Measurements from ENCODE around the gene ZNF223. TPM values are rescaled to one million over a fixed set of nuclear protein-coding genes. Genes with fewer than 3 reads are reported as not detected.
A peak's percentile ranks its signal among the peaks of the same experiment; 100 is the strongest.

ZNF223 gene
- total and polyA plus RNA-seq, 10 of the 15 experiments (the other 5 are each of a cell fraction or from before 2014, with no cell fraction given): 0.05 to 3.7 (median 0.14) TPM; not detected in 4

DNA sequence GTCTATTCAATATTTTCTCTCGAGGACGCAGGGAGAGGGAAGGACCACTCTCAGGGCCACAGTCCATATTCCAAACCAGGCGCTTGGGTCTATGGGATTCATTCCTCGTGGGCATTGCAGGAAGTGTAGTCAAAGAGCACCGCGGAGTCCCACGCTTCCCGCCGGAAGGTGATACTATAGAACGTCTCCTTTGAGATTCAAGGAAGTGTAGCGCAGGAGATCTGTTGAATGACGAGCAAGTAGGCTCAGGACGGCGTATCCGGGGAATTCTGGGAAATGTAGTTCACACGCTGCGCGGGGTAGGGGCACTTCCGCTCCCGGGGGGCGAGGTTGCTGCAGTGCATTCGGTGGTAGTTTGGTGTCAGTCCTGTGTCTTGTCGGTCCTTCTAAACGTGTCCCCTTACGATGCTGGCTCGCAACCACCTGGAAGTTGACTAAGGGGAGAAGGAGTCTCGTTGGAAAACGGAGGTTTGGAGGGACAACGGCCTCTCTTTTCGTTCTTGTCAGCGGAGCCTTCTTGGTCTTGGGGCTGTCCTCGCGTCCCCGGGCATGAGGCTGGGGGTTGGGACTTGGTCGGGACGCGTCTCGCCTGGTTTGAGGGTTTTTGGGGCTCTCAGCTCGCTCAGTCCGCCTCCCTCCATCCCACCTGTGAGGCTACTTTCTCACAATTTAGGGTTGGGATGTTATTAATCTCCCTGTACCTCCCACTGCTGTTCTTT, 20.1 kb downstream of the ZNF223 start, which contains the start of gene ZNF284 (continued):
- peak; percentile 44; the same call in 1 of the 2 replicates for TF ChIP-seq SIN3A (IDR thresholded peaks at IDR 0.05; ENCODE audit: low read depth, low read length)
- no peak for TF ChIP-seq CEBPZ (IDR thresholded peaks at IDR 0.05; ENCODE audit: low read depth, low read length)
- TF ChIP-seq WRNIP1 (IDR thresholded peaks at IDR 0.05; ENCODE audit: borderline replicate concordance, low read depth, low read length): no peak
- peak; percentile 94 for TF ChIP-seq HCFC1 (IDR thresholded peaks at IDR 0.05; ENCODE audit: low read length)
- no peak for TF ChIP-seq EED (IDR thresholded peaks at IDR 0.05; ENCODE audit: low read depth)
- peak; percentile 1 for TF ChIP-seq USF1 (IDR thresholded peaks at IDR 0.05; ENCODE audit: borderline replicate concordance, extremely low read length, insufficient read depth, low read depth, low read length)
- TF ChIP-seq RUNX3 (IDR thresholded peaks at IDR 0.05; ENCODE audit: low read length): 0 out of 2 replicates have a peak, but pooled peaks have one; percentile 1
- no peak for TF ChIP-seq ZZZ3 (IDR thresholded peaks at IDR 0.05; ENCODE audit: control insufficient read depth, insufficient read length, low read depth)
- no peak for TF ChIP-seq CEBPB (IDR thresholded peaks at IDR 0.05; ENCODE audit: borderline replicate concordance in 1 of 2, low read depth in 2 of 2, low read length in 2 of 2)
- 0 out of 2 replicates have a peak, but pooled peaks have one; percentile 32 for TF ChIP-seq GATAD2B (conservative IDR thresholded peaks at IDR 0.05; ENCODE audit: low read depth)
- TF ChIP-seq ZNF622 (IDR thresholded peaks at IDR 0.05): no peak
- TF ChIP-seq RB1 (IDR thresholded peaks at IDR 0.05; ENCODE audit: borderline replicate concordance): 0 out of 2 replicates have a peak, but pooled peaks have one; percentile 1
- no peak for TF ChIP-seq TCF3 (IDR thresholded peaks at IDR 0.05; ENCODE audit: borderline replicate concordance, insufficient read depth, low read depth, low read length)
- 0 out of 2 replicates have a peak, but pooled peaks have one; percentile 40 for TF ChIP-seq MXI1 (IDR thresholded peaks at IDR 0.05; ENCODE audit: low read depth, low read length)
- TF ChIP-seq FOS (IDR thresholded peaks at IDR 0.05; ENCODE audit: borderline replicate concordance, extremely low read depth, insufficient read length): no peak
- TF ChIP-seq ZBED1 (IDR thresholded peaks at IDR 0.05; ENCODE audit: borderline replicate concordance): no peak
- no peak for TF ChIP-seq NR2F1 (conservative IDR thresholded peaks at IDR 0.05)
- no peak for TF ChIP-seq SUZ12 (IDR thresholded peaks at IDR 0.05; ENCODE audit: unreplicated experiment)
- no peak for TF ChIP-seq NRF1 (conservative IDR thresholded peaks at IDR 0.05; ENCODE audit: low read depth, low read length)
- no peak for TF ChIP-seq ZNF687 (IDR thresholded peaks at IDR 0.05)
- no peak for TF ChIP-seq EP300 (IDR thresholded peaks at IDR 0.05; ENCODE audit: borderline replicate concordance in 1 of 2, control insufficient read depth in 1 of 2, low read depth in 2 of 2, low read length in 2 of 2)
- 0 out of 4 replicates have a peak, but pooled peaks of 1 of the 2 experiments have one; percentile 29 for TF ChIP-seq SRF (IDR thresholded peaks at IDR 0.05; ENCODE audit: low read depth in 2 of 2, low read length in 2 of 2)
